NCI-H1694 treated with DMSO at 0.1 percent for 48 hours (cell line): ENCODE measurements around the gene MARCO.
"Not testable (repeated sequence)": the region's sequence is repeated elsewhere in the genome, so short reads cannot be mapped to it uniquely, and the experiment has no call there.

Experiments used
- DNase-seq: peaks from one replicate; lab custom pipeline; 2025; lab: John Stamatoyannopoulos, UW

Gene MARCO

GRCh38 chr2:119005051-119005450 lies 63.1 kb downstream of the MARCO start:
- no peak for DNase-seq

- DNase-seq: no peak
Observed at GRCh38 chr2:119005555-119005954, 63.6 kb downstream of the MARCO start.

GRCh38 chr2:119006441-119006840 lies 64.4 kb downstream of the MARCO start:
- DNase-seq: no peak

- DNase-seq: no peak
Observed at GRCh38 chr2:119008108-119008507, 66.1 kb downstream of the MARCO start.

- no peak for DNase-seq
Observed at GRCh38 chr2:119009110-119009509, 67.1 kb downstream of the MARCO start.

- no peak for DNase-seq
Observed at GRCh38 chr2:119010336-119010735, 68.3 kb downstream of the MARCO start.

- DNase-seq: peak; percentile 26
Observed at GRCh38 chr2:119011162-119011909, 69.3 kb downstream of the MARCO start.

GRCh38 chr2:119011910-119012209 lies 69.9 kb downstream of the MARCO start:
- DNase-seq: no peak

- DNase-seq: no peak
Observed at GRCh38 chr2:119012345-119013301, 70.6 kb downstream of the MARCO start.

GRCh38 chr2:119013671-119014070 lies 71.7 kb downstream of the MARCO start:
- DNase-seq: no peak

GRCh38 chr2:119015845-119016244 lies 73.9 kb downstream of the MARCO start:
- no peak for DNase-seq

- no peak for DNase-seq
Observed at GRCh38 chr2:119019521-119019920, 77.5 kb downstream of the MARCO start.

GRCh38 chr2:119022678-119023077 lies 80.7 kb downstream of the MARCO start:
- DNase-seq: no peak

- no peak for DNase-seq
Observed at GRCh38 chr2:119023534-119023933, 81.5 kb downstream of the MARCO start.

GRCh38 chr2:119024152-119024551 lies 82.2 kb downstream of the MARCO start:
- DNase-seq: no peak

- no peak for DNase-seq
Observed at GRCh38 chr2:119024568-119024967, 82.6 kb downstream of the MARCO start.

- DNase-seq: no peak
Observed at GRCh38 chr2:119025013-119025412, 83.0 kb downstream of the MARCO start.

GRCh38 chr2:119025762-119026351 lies 83.9 kb downstream of the MARCO start:
- no peak for DNase-seq

GRCh38 chr2:119026890-119027289 lies 84.9 kb downstream of the MARCO start:
- DNase-seq: no peak

GRCh38 chr2:119028327-119029174 lies 86.6 kb downstream of the MARCO start:
- DNase-seq: peak; percentile 20

- DNase-seq: no peak
Observed at GRCh38 chr2:119029297-119029696, 87.3 kb downstream of the MARCO start.

- not testable (repeated sequence) for DNase-seq
Observed at GRCh38 chr2:119037922-119038321, 95.9 kb downstream of the MARCO start.
